Measurements from ENCODE around the gene YPEL2.
A peak's percentile ranks its signal among the peaks of the same experiment; 100 is the strongest.

YPEL2 gene

DNA sequence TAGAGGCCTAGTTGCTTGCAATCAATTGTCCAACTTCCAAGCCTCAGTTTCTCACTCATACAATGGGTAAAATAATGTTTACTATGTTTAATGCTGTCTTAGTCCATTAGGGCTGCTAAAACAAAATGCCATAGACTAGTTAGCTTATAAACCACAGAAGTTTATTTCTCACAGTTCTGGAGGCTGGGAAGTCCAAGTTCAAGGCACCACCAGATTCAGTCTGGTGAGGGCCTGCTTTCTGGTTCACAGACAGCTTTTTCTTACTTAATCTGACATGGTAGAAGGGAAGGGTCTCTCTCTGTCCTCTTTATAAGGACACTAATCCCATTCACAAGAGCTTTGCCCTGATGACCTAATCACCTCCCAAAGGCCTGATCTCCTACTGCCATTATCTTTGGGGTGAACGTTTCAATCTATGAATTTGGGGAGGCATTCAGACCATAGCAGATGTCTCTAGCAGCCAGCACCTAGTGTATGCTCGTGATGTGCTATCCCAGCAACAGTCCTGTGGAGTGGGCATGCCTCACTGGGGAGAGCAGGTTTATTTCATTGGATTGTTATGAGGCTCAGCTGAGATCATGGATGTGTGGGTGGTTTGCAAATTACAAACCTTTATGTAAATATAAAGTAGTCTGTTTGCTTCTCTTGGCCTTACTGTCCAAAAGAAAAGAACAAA, 25.2 kb downstream of the YPEL2 start:
- 0 out of 2 replicates have a peak, but pooled peaks cover 3% of the 10 kb centered on the region for H3K9me3 ChIP-seq (ENCODE audit: insufficient read depth, low read length)
- H4K20me1 ChIP-seq (ENCODE audit: insufficient read depth, low read length): no peaks in the 10 kb centered on the region
- H3K79me2 ChIP-seq (ENCODE audit: low read length): peaks cover 56% of the 10 kb centered on the region
- H3K27ac ChIP-seq (ENCODE audit: low read length): no peak overlapping the region
- H3K36me3 ChIP-seq (replicated peaks; ENCODE audit: low read depth, low read length): peaks cover 45% of the 10 kb centered on the region
- TF ChIP-seq, protein P1, sequence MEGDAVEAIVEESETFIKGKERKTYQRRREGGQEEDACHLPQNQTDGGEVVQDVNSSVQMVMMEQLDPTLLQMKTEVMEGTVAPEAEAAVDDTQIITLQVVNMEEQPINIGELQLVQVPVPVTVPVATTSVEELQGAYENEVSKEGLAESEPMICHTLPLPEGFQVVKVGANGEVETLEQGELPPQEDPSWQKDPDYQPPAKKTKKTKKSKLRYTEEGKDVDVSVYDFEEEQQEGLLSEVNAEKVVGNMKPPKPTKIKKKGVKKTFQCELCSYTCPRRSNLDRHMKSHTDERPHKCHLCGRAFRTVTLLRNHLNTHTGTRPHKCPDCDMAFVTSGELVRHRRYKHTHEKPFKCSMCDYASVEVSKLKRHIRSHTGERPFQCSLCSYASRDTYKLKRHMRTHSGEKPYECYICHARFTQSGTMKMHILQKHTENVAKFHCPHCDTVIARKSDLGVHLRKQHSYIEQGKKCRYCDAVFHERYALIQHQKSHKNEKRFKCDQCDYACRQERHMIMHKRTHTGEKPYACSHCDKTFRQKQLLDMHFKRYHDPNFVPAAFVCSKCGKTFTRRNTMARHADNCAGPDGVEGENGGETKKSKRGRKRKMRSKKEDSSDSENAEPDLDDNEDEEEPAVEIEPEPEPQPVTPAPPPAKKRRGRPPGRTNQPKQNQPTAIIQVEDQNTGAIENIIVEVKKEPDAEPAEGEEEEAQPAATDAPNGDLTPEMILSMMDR (IDR thresholded peaks at IDR 0.05; ENCODE audit: low read depth, low read length): no peak
- TF ChIP-seq EZH2phosphoT487 (IDR thresholded peaks at IDR 0.05; ENCODE audit: low read depth): no peak
- H3K4me1 ChIP-seq (ENCODE audit: low read length): peaks cover 30% of the 10 kb centered on the region
- H3K27me3 ChIP-seq (ENCODE audit: low read depth, low read length): no peaks in the 10 kb centered on the region
- H2AFZ ChIP-seq (ENCODE audit: low read depth, low read length): no peak overlapping the region
- no peak overlapping the region for H3K4me3 ChIP-seq (ENCODE audit: low read length)
- H3K9ac ChIP-seq (ENCODE audit: low read length): no peak overlapping the region
- no peak overlapping the region for H3K4me2 ChIP-seq (ENCODE audit: low read length)

DNA sequence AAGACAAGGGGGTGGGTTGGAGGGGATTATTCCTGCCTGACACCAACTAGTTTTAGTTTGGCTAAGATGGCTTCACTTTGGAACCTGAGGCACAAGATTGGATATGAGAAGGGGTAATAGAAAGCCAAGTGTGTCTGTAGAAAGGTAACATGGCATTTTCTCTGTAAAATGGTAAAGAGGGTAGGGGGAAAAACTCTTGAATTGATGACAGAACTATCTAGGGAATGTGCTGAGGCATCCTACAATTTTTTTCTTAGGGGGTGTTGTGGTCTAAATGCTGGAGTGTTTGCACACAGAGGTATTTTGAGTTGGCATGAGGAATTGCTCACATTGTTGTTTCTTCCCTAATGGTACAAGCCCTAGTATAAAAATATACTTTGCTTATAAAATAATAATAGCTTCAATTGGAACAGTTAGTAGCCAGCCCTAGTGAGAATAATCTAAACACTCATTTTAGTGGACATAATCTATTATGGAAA, 25.8 kb downstream of the YPEL2 start:
- Histone ChIP-seq H4K20me1 (ENCODE audit: insufficient read depth, low read length) (no peaks in the 10 kb centered on the region), H3K27me3 (ENCODE audit: low read depth, low read length) (no peaks in the 10 kb centered on the region), H3K4me1 (ENCODE audit: low read length) (peaks cover 30% of the 10 kb centered on the region), H3K79me2 (ENCODE audit: low read length) (peaks cover 54% of the 10 kb centered on the region), H2AFZ (ENCODE audit: low read depth, low read length) (no peak overlapping the region), H3K4me3 (ENCODE audit: low read length) (no peak overlapping the region), H3K9ac (ENCODE audit: low read length) (no peak overlapping the region), H3K4me2 (ENCODE audit: low read length) (no peak overlapping the region), H3K9me3 (ENCODE audit: insufficient read depth, low read length) (0 out of 2 replicates have a peak, but pooled peaks cover 3% of the 10 kb centered on the region), H3K27ac (ENCODE audit: low read length) (no peak overlapping the region), H3K36me3 (replicated peaks; ENCODE audit: low read depth, low read length) (peaks cover 45% of the 10 kb centered on the region)
- no peak for TF ChIP-seq EZH2phosphoT487 (IDR thresholded peaks at IDR 0.05; ENCODE audit: low read depth)
- TF ChIP-seq, protein P1 (IDR thresholded peaks at IDR 0.05; ENCODE audit: low read depth, low read length): no peak

DNA sequence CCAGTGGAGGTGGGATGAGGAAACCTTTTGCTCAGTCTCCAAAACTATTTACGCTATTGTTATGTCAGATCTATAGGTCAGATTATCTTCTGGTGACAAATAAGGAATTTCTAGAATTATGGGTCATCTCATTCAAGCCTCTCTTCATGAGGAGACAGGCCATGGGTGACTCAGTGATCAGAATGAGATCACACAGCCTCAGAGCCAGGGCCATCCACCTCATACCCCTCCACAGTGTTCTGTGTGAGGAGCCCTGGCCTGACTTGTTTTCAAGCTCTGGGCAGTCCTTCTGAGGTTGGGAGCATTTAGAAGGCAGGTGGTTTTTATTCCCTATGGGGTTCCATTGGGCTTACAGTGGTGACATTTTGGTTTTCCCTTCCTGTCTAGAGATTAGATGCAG, 26.5 kb downstream of the YPEL2 start:
- Histone ChIP-seq H3K4me1 (ENCODE audit: low read length) (peaks cover 30% of the 10 kb centered on the region), H3K9ac (ENCODE audit: low read length) (no peak overlapping the region), H3K4me3 (ENCODE audit: low read length) (no peak overlapping the region), H3K27ac (ENCODE audit: low read length) (no peak overlapping the region), H3K36me3 (replicated peaks; ENCODE audit: low read depth, low read length) (peaks cover 44% of the 10 kb centered on the region), H4K20me1 (ENCODE audit: insufficient read depth, low read length) (no peaks in the 10 kb centered on the region), H3K4me2 (ENCODE audit: low read length) (no peak overlapping the region), H2AFZ (ENCODE audit: low read depth, low read length) (no peak overlapping the region), H3K9me3 (ENCODE audit: insufficient read depth, low read length) (0 out of 2 replicates have a peak, but pooled peaks cover 3% of the 10 kb centered on the region), H3K27me3 (ENCODE audit: low read depth, low read length) (no peaks in the 10 kb centered on the region), H3K79me2 (ENCODE audit: low read length) (peaks cover 53% of the 10 kb centered on the region)
- TF ChIP-seq, protein P1 (IDR thresholded peaks at IDR 0.05; ENCODE audit: low read depth, low read length): no peak
- TF ChIP-seq EZH2phosphoT487 (IDR thresholded peaks at IDR 0.05; ENCODE audit: low read depth): no peak

DNA sequence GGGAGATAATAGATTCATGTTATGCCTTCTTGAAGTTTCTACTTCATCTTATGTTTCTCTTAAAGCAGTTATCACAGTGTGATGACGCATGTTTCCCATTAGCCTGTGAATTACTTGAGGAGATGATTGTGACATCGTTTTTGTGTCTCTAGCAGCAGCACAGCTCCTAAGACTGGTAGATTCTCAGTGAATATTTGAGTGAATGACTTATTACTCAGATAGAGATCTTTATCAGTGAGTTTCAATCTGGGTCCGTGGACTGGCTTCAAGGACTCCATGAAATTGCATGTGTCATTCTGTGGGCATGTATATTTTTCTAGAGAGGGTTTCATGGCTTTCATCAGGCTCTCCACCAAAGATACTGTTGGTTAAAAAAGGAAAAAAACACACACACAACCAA, 29.9 kb downstream of the YPEL2 start:
- H3K4me1 ChIP-seq (ENCODE audit: low read length): peaks cover 59% of the 10 kb centered on the region
- H3K27me3 ChIP-seq (ENCODE audit: low read depth, low read length): no peaks in the 10 kb centered on the region
- peak overlapping the region; percentile 49 for H3K9ac ChIP-seq (ENCODE audit: low read length)
- H3K36me3 ChIP-seq (replicated peaks; ENCODE audit: low read depth, low read length): peaks cover 19% of the 10 kb centered on the region
- peak overlapping the region; percentile 80 for H3K4me2 ChIP-seq (ENCODE audit: low read length)
- peak overlapping the region; percentile 86 for H3K27ac ChIP-seq (ENCODE audit: low read length)
- no peak overlapping the region for H2AFZ ChIP-seq (ENCODE audit: low read depth, low read length)
- TF ChIP-seq, protein P1 (IDR thresholded peaks at IDR 0.05; ENCODE audit: low read depth, low read length): no peak
- TF ChIP-seq EZH2phosphoT487 (IDR thresholded peaks at IDR 0.05; ENCODE audit: low read depth): no peak
- peaks cover 68% of the 10 kb centered on the region for H3K79me2 ChIP-seq (ENCODE audit: low read length)
- H3K9me3 ChIP-seq (ENCODE audit: insufficient read depth, low read length): 0 out of 2 replicates have a peak, but pooled peaks cover 2% of the 10 kb centered on the region
- peak overlapping the region; percentile 50; the same call in 1 of the 2 replicates for H3K4me3 ChIP-seq (ENCODE audit: low read length)
- H4K20me1 ChIP-seq (ENCODE audit: insufficient read depth, low read length): no peaks in the 10 kb centered on the region

Measured in OCI-LY3 (cell line).